ENCODE results near the gene SLC9A9. TPM values are rescaled to one million over a fixed set of nuclear protein-coding genes. Genes with fewer than 3 reads are reported as not detected.

Gene SLC9A9
- total and polyA plus RNA-seq, 9 donors: 9.6 to 18.3 (median 11.2) TPM

- Histone ChIP-seq H3K4me1 (ENCODE audit: control insufficient read depth, insufficient read depth, low read length) (no peaks in the 10 kb centered on the region), H3K9me3 (replicated peaks; ENCODE audit: control insufficient read depth, low read depth, low read length) (no peaks in the 10 kb centered on the region), H3K27ac (ENCODE audit: low read length) (no peak overlapping the region), H3K4me3 (ENCODE audit: low read length) (no peak overlapping the region), H3K36me3 (ENCODE audit: control insufficient read depth, insufficient read depth, low read length) (no peaks in the 10 kb centered on the region), H3K27me3 (ENCODE audit: control insufficient read depth, insufficient read depth, low read length) (no peaks in the 10 kb centered on the region)
- DNase-seq: no peak
- no CpG with 5 or more reads among the region's 1 CpG for WGBS (ENCODE audit: insufficient coverage)
These were observed 382.6 kb downstream of the SLC9A9 start for GRCh38 chr3:143465666-143466065.

GRCh38 chr3:143464850-143465249, 383.4 kb downstream of the SLC9A9 start:
- 74% methylated on average over 2 of the region's 2 CpGs for WGBS (ENCODE audit: insufficient coverage)
- H3K27me3 ChIP-seq (ENCODE audit: control insufficient read depth, insufficient read depth, low read length): no peaks in the 10 kb centered on the region
- no peaks in the 10 kb centered on the region for H3K9me3 ChIP-seq (replicated peaks; ENCODE audit: control insufficient read depth, low read depth, low read length)
- H3K4me1 ChIP-seq (ENCODE audit: control insufficient read depth, insufficient read depth, low read length): no peaks in the 10 kb centered on the region
- H3K4me3 ChIP-seq (ENCODE audit: low read length): no peak overlapping the region
- DNase-seq: no peak
- H3K36me3 ChIP-seq (ENCODE audit: control insufficient read depth, insufficient read depth, low read length): no peaks in the 10 kb centered on the region
- no peak overlapping the region for H3K27ac ChIP-seq (ENCODE audit: low read length)

- no peak for DNase-seq
- H3K4me3 ChIP-seq (ENCODE audit: low read length): no peak overlapping the region
These were observed 392.8 kb downstream of the SLC9A9 start for GRCh38 chr3:143455480-143455879.

DNA sequence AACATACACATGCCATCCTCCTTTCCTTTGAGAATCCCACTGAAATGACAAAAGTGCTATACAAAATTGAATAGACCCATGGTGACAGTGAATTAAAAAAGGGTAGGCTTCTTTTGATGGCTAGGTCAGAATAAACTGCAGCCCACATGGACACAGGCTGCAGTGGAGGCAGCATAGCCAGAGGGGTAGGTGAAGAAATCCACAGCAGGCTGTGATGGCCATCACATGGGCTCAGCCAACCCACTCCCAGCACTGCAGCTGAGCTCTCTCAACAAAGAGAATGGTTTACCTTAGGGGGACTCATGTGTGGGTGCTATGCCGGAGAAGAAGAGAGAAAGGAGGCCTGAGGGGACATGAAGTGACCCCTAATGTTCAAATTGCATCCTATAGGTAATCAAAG, 397.6 kb downstream of the SLC9A9 start:
- Histone ChIP-seq H3K27me3 (ENCODE audit: control insufficient read depth, insufficient read depth, low read length) (no peaks in the 10 kb centered on the region), H3K27ac (ENCODE audit: low read length) (no peak overlapping the region), H3K9me3 (replicated peaks; ENCODE audit: control insufficient read depth, low read depth, low read length) (no peaks in the 10 kb centered on the region), H3K36me3 (ENCODE audit: control insufficient read depth, insufficient read depth, low read length) (no peaks in the 10 kb centered on the region), H3K4me1 (ENCODE audit: control insufficient read depth, insufficient read depth, low read length) (no peaks in the 10 kb centered on the region), H3K4me3 (ENCODE audit: low read length) (no peak overlapping the region)
- WGBS (ENCODE audit: insufficient coverage): no CpG with 5 or more reads among the region's 1 CpG
- no peak for DNase-seq

More at GRCh38 chr3:143455480-143455879, 392.8 kb downstream of the SLC9A9 start:
- Histone ChIP-seq H3K27ac (ENCODE audit: low read length) (no peak overlapping the region), H3K27me3 (ENCODE audit: control insufficient read depth, insufficient read depth, low read length) (no peaks in the 10 kb centered on the region), H3K36me3 (ENCODE audit: control insufficient read depth, insufficient read depth, low read length) (no peaks in the 10 kb centered on the region), H3K9me3 (replicated peaks; ENCODE audit: control insufficient read depth, low read depth, low read length) (no peaks in the 10 kb centered on the region), H3K4me1 (ENCODE audit: control insufficient read depth, insufficient read depth, low read length) (no peaks in the 10 kb centered on the region)

- no peaks in the 10 kb centered on the region for H3K9me3 ChIP-seq (replicated peaks; ENCODE audit: control insufficient read depth, low read depth, low read length)
- DNase-seq: no peak
- no peak overlapping the region for H3K4me3 ChIP-seq (ENCODE audit: low read length)
- no peak overlapping the region for H3K27ac ChIP-seq (ENCODE audit: low read length)
- WGBS (ENCODE audit: insufficient coverage): no CpG with 5 or more reads among the region's 5 CpGs
- no peaks in the 10 kb centered on the region for H3K4me1 ChIP-seq (ENCODE audit: control insufficient read depth, insufficient read depth, low read length)
- H3K36me3 ChIP-seq (ENCODE audit: control insufficient read depth, insufficient read depth, low read length): no peaks in the 10 kb centered on the region
- H3K27me3 ChIP-seq (ENCODE audit: control insufficient read depth, insufficient read depth, low read length): no peaks in the 10 kb centered on the region
These were observed 400.8 kb downstream of the SLC9A9 start for GRCh38 chr3:143447491-143447890.

GRCh38 chr3:143445118-143445517, 403.1 kb downstream of the SLC9A9 start:
- WGBS (ENCODE audit: insufficient coverage): no CpG with 5 or more reads among the region's 2 CpGs
- no peaks in the 10 kb centered on the region for H3K27me3 ChIP-seq (ENCODE audit: control insufficient read depth, insufficient read depth, low read length)
- H3K27ac ChIP-seq (ENCODE audit: low read length): no peak overlapping the region

DNA sequence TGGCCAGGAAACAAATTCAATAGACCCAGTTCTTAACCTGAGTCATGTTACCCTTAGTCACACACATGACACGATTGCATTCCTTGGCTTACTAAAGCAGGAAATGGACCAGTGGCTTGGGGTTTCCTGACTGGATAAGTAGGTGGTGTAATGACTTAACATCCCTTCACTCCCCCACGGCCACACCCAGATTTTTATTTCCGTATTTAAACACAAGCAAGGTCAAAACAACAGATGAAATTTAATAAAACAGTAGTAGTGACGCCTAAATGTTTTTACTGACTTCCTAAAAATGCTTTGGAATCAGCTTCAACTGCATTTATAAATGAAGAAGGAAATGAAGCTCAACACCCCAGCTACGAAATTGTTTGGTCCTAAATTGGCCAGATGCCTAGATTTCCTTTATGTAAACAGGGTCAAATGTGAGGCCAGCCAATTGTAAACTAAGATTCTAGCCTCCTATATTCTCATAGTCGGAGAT, 404.4 kb downstream of the SLC9A9 start:
- Histone ChIP-seq H3K36me3 (ENCODE audit: control insufficient read depth, insufficient read depth, low read length) (no peaks in the 10 kb centered on the region), H3K9me3 (replicated peaks; ENCODE audit: control insufficient read depth, low read depth, low read length) (no peaks in the 10 kb centered on the region), H3K27me3 (ENCODE audit: control insufficient read depth, insufficient read depth, low read length) (no peaks in the 10 kb centered on the region), H3K4me1 (ENCODE audit: control insufficient read depth, insufficient read depth, low read length) (no peaks in the 10 kb centered on the region), H3K27ac (ENCODE audit: low read length) (no peak overlapping the region), H3K4me3 (ENCODE audit: low read length) (no peak overlapping the region)
- peak; percentile 70 for DNase-seq
- no CpG with 5 or more reads among the region's 6 CpGs for WGBS (ENCODE audit: insufficient coverage)

More at GRCh38 chr3:143445118-143445517, 403.1 kb downstream of the SLC9A9 start:
- no peaks in the 10 kb centered on the region for H3K4me1 ChIP-seq (ENCODE audit: control insufficient read depth, insufficient read depth, low read length)
- no peak for DNase-seq
- no peaks in the 10 kb centered on the region for H3K36me3 ChIP-seq (ENCODE audit: control insufficient read depth, insufficient read depth, low read length)
- no peaks in the 10 kb centered on the region for H3K9me3 ChIP-seq (replicated peaks; ENCODE audit: control insufficient read depth, low read depth, low read length)
- no peak overlapping the region for H3K4me3 ChIP-seq (ENCODE audit: low read length)

DNA sequence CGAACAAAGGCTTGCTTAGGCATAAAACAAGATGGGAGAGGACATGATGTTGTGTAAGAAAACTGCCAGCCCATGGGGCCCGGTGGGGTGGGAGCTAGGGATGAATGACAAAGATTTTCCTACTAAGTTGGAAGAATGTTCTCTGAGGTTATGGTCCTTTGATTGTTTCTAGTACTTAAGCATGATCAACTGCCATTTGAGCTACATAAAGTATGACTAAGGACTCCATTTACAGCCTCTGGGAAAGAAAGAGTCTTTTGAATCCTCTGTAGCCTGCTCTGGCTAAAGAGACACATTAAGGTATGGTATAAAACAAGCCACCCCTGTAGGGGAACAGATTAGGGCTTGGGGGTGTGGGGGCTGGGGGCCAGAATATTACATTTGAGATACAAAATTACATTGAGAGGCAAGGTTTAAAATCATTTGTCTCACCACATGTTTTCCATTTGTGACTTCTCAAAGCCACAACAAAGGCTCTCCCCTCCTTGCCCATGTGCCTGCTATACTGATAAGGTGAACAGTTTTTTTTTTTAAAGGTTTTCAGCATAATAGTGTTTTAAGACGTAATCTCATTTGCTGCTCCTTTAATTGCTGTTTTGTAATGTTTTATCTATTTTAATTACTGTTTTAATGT, 405.3 kb downstream of the SLC9A9 start:
- no peaks in the 10 kb centered on the region for H3K4me1 ChIP-seq (ENCODE audit: control insufficient read depth, insufficient read depth, low read length)
- no peaks in the 10 kb centered on the region for H3K36me3 ChIP-seq (ENCODE audit: control insufficient read depth, insufficient read depth, low read length)
- no peak for DNase-seq
- 85% methylated on average over 1 of the region's 3 CpGs for WGBS (ENCODE audit: insufficient coverage)
- no peak overlapping the region for H3K4me3 ChIP-seq (ENCODE audit: low read length)
- H3K9me3 ChIP-seq (replicated peaks; ENCODE audit: control insufficient read depth, low read depth, low read length): no peaks in the 10 kb centered on the region
- no peak overlapping the region for H3K27ac ChIP-seq (ENCODE audit: low read length)
- no peaks in the 10 kb centered on the region for H3K27me3 ChIP-seq (ENCODE audit: control insufficient read depth, insufficient read depth, low read length)

DNA sequence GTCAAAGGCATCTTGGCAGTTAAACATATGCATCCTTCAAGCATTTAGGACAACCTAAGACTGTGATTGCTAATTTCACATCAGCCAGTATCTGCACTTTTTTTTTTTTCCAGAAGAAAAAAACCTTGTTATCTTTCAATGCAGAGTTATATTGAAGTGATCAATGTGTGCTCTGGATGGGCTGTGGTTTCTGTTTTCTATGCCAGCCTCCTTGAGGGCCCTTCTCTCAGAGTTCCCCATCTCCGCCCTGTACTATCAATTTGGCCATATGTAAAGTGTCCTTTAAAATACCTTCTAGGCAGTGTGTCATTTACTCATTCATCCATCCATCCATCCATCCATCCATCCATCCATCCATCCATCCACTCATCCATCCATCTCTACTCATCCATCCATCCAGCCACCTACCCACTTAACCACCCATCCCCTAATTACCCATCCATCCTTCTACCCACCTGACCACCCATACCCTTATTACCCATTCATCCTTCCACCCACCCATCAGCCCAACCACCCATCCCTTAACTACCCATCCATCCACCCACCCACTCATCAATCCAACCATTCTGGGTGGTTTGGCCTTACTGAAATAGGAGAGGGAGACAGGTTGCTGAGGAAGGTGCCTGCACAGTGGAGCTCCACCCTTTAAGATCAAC, 406.6 kb downstream of the SLC9A9 start:
- Histone ChIP-seq H3K27me3 (ENCODE audit: control insufficient read depth, insufficient read depth, low read length) (no peaks in the 10 kb centered on the region), H3K27ac (ENCODE audit: low read length) (no peak overlapping the region), H3K4me1 (ENCODE audit: control insufficient read depth, insufficient read depth, low read length) (no peaks in the 10 kb centered on the region), H3K36me3 (ENCODE audit: control insufficient read depth, insufficient read depth, low read length) (no peaks in the 10 kb centered on the region), H3K4me3 (ENCODE audit: low read length) (no peak overlapping the region), H3K9me3 (replicated peaks; ENCODE audit: control insufficient read depth, low read depth, low read length) (no peaks in the 10 kb centered on the region)
- DNase-seq: no peak
- 100% methylated on average over 1 of the region's 1 CpG for WGBS (ENCODE audit: insufficient coverage)

DNA sequence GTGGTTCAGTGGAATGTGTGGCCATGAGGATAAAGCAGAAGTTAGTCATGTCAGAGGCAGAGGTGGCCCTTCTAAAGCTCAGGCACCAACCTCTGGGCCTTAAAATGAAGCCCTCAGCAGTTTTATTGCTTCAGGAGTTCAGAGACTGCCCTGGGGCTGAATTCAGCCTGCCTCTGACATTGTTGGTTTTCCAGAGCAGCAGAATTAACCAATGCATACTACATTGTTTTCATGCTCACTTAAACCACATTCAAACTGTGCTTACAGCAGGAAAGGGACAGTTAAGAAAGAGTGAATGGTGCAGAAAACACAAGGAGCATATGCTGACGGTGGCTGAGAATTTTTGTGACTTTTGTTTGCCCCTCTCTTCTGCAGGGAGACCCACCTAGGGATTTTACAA, 408.5 kb downstream of the SLC9A9 start:
- no peak for DNase-seq
- Histone ChIP-seq H3K4me1 (ENCODE audit: control insufficient read depth, insufficient read depth, low read length) (no peaks in the 10 kb centered on the region), H3K4me3 (ENCODE audit: low read length) (no peak overlapping the region), H3K9me3 (replicated peaks; ENCODE audit: control insufficient read depth, low read depth, low read length) (no peaks in the 10 kb centered on the region), H3K27ac (ENCODE audit: low read length) (no peak overlapping the region), H3K27me3 (ENCODE audit: control insufficient read depth, insufficient read depth, low read length) (no peaks in the 10 kb centered on the region), H3K36me3 (ENCODE audit: control insufficient read depth, insufficient read depth, low read length) (no peaks in the 10 kb centered on the region)
- WGBS (ENCODE audit: insufficient coverage): 43% methylated on average over 1 of the region's 1 CpG
